ENCODE data around the gene CIAPIN1.
"Not testable (repeated sequence)": the region's sequence is repeated elsewhere in the genome, so short reads cannot be mapped to it uniquely, and the experiment has no call there.

Gene CIAPIN1

GRCh38 chr16:57439947-57440346, 7.2 kb downstream of the CIAPIN1 start:
- not testable (repeated sequence) for DNase-seq

- DNase-seq: no peak
Observed at GRCh38 chr16:57435838-57436237, 11.3 kb downstream of the CIAPIN1 start.

GRCh38 chr16:57434003-57434402, 13.2 kb downstream of the CIAPIN1 start:
- DNase-seq: no peak

- DNase-seq: no peak
Observed at GRCh38 chr16:57432989-57433388, 14.2 kb downstream of the CIAPIN1 start.

GRCh38 chr16:57432505-57432904, 14.7 kb downstream of the CIAPIN1 start:
- DNase-seq: no peak

GRCh38 chr16:57430955-57431354, 16.2 kb downstream of the CIAPIN1 start:
- DNase-seq: no peak

DNA sequence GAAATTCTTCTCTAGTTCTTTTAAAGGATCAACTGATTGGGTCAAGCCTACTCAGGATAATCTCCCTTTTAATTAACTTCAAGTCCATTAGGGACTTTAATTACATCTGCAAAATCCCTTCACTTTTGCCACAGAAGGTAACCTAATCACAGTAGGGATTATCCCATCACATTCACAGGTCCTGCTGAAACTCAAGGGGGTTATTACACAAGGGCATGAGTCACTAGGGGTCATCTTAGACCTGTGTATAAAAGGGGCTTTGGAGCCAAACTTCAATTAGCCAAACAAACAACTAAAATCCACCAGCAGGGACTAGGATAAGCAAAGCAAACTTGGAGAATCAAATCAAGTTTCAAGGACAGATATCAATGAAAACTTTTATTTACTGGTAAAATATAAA, 19.4 kb downstream of the CIAPIN1 start:
- DNase-seq: no peak

DNA sequence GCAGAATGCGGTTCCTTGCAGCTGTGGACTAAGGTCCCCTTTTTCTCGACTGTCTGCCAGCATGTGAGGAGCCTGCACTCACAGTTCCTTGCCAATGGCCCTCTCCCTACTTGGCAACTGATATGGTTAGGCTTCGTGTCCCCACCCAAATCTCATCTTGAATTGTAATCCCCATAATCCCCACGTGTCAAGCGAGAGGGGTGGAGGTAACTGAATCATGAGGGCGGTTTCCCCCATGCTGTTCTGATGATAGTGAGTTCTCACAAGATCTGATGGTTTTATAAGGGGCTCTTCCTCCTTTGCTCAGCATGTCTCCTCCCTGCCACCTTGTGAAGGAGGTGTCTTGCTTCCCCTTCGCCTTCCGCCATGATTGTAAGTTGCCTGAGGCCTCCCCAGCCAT, 19.9 kb downstream of the CIAPIN1 start:
- no peak for DNase-seq

GRCh38 chr16:57426356-57426755, 20.8 kb downstream of the CIAPIN1 start:
- no peak for DNase-seq

- no peak for DNase-seq
Observed at GRCh38 chr16:57424583-57424982, 22.6 kb downstream of the CIAPIN1 start.

DNA sequence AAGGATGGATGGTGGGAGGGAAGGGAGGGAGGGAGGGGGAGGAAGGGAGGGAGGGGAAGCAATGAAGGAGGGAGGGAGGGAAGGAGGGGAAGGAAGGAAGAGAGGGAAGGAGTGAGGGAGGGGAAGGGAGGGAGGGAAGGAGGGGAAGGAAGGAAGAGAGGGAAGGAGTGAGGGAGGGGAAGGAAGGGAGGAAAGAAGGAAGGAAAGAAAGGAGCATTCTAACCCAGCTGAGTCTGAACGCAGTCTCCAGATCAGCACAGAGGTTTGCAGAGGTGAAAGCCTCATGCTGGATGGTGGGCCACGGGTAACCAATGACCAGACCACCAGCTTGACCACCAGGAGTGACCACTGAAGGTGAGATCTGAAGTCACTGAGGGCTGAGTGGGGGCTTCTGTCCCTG, 24.0 kb downstream of the CIAPIN1 start:
- DNase-seq: no peak

- no peak for DNase-seq
Observed at GRCh38 chr16:57422026-57422944, 24.9 kb downstream of the CIAPIN1 start.

DNA sequence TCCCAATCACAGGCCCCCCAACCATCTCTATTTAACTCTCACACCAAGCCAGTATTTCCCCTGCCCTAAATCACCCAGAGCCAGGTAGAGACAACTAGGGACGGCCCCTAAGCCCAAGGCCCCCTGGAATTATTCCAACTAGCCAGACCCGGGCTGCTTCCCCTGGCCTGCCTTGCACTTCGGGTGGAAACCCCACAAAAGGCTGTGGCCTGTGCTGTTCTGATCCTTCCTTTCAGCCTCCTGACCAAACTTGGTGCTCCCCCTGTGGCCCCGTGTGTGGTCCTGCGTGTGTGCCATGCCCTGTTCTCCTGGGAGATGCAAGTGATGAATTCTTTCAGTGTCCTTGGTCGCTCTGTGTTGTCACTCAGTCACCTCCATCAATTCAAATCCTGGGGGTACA, 27.7 kb downstream of the CIAPIN1 start:
- DNase-seq: no peak

GRCh38 chr16:57416084-57416483, 31.1 kb downstream of the CIAPIN1 start:
- no peak for DNase-seq

DNA sequence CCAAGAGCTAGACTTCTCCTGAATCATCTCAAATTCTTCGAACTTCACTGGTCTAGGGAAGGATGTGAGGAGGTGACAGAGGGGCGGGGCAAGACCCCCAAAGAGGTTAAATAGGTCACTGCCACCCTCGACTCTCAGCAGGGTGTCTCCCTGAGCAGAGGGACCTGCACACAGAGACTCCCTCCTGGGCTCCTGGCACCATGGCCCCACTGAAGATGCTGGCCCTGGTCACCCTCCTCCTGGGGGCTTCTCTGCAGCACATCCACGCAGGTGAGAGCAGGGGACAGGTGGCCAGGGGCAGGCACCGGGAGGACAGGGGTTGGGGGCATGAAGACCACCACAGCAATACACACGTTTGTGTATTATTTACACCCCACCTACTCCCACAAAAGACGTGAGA, 33.5 kb downstream of the CIAPIN1 start:
- DNase-seq: no peak

- no peak for DNase-seq
Observed at GRCh38 chr16:57413301-57413730, 33.9 kb downstream of the CIAPIN1 start.

DNA sequence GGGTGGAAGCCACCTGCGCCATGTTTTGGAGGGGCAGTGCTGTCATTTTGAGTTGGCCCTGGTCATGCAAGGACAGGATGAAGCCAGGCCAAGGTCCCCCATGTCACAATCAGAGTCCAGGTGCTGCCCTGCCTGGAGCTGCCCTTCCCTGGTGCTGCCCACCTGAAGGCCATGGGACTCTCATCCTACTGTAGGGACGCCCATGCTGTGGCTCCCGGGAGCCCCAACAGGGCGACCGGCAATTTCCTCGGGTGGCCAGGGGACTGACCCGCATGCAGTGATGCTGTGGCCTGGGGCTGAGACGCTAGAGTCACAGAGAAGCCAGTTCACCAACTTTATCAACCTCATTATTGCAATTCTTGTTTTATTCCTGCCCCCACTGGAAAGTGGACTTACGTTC, 34.6 kb downstream of the CIAPIN1 start:
- no peak for DNase-seq

DNA sequence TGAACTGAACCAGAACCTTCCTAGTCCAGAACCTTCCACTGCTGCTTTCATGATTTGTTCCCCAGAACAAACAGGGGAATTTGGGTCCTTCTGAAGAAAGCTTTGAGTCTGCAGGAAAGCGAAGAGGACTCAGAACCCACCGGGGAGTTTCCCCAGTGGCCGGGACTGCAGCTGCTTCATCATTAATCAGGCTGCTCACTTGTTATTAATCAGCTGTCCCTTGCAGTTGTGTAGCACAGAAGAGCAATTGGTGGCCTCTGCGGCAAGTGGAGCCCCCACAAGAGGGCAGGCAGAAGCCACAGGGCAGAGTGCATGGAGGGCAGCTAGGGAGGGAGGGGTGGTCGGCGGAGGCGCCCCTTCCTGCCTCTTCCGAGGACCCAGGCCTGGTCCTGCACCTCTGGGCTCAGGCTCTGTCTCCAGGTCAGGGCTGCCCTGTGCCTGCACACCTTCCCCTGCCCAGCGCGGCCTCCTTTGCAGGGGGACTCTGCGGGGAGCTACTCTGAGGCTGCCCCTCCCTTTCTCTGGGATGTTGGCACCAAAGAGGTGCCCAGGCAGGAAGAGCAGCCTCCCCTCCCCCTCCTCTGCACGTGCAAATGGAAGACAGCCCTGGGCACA, 35.7 kb downstream of the CIAPIN1 start:
- DNase-seq: no peak

DNA sequence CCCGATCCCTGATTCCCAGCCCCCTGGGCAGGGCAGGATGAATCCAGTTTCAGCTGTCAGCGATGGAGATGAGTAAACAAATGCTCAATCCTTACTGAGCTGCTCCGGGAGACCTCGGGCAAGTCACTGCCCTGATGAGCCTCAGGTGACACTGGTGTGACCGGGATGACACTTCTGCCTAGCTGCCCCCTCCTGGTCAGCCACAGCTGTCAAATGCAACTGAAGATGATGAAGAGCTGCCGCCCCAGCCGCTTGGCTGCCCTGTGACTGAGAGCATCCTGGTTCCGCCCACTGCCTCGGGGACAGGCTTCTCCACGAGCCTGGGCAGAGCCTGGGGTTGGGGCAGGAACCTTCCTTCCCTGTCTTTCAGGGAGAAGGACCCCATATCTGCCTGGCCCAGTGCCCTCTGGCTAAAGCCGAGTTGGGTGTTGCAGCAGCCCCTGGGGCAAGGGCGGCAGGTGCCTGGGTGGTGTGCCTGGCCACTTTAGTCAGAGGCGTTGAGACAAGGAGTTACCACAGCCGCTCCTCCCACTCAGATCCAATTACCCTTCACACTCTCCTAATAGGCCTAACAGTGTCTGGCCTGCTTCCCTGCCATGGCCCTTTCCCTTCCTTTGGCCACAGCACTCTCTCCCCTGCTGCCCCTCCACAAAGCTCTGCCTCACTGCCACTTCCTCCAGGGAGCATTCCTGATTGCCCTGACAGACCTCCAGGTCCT, 37.2 kb downstream of the CIAPIN1 start:
- DNase-seq: no peak

DNA sequence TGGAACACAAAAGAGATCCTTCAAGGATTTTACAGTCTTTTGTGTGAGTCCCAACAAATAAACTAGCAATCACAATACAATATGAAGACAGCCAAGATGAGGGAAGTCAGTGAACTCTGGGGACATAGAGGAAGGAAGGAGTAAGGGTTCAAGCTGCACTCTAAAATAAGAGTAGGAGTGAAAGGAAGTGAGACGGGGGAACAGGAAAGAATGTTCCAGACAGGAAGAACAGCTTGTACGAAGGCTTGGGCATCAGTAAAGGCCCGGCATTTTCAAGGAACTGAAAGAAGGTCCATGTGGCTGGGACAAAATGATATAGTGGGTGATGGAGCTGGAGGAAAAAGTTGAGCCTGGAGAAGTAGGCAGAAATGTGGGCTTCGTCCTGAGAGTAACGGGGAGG, 38.1 kb downstream of the CIAPIN1 start:
- DNase-seq: no peak

DNA sequence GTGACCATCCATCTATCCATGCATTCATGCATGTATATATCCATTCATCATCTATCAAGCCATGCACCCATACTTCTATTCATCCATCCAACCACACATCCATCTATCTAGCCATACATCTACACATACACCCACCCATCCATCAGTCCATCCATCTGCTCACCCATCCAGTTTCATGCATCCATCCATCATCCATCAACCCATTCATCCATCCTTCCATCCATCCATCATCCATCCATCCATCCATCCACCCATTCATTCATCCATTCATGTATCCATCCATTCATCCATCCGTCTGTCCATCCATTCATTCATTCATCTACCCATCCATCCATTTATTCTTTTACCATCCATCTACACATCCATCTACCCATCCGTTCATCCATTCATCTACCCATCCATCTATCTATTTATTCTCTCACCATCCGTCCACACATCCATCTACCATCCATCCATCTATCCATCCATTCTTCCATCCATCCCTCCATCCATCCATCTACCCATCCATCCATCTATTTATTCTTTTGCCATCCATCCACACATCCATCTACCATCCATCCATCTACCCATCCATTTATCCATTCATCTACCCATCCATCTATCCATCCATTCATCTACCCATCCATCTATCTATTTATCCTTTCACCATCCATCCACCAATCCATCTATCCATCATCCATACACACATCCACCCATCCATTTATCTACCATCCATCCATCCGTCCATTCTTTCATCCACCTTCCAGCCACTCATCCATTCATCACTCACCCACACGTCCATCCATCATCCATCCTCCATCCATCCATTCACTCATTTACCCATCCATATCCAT, 39.4 kb downstream of the CIAPIN1 start:
- DNase-seq: no peak

GRCh38 chr16:57406881-57407280, 40.3 kb downstream of the CIAPIN1 start:
- no peak for DNase-seq

DNA sequence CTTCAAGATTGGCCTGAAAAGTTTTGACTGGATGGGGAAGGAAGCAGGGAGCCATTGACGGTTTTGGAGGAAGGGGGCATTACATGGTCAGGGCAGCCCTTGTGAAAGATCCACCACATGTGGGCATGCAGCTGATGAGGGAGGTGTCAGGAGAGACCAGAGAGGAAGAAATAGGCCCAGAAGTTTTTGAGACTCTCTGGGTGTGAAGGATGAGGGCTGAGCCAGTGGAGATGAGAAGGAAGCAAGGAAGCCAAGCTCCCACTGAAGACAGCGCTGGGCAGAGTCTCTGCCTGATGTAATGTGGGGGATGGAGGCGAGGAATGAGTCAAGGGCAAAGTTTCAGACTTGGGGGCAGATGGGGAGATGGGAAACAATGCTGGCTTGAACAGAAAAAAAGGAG, 42.1 kb downstream of the CIAPIN1 start:
- DNase-seq: no peak
